ENCODE data around the gene RCSD1. TPM values are rescaled to one million over a fixed set of nuclear protein-coding genes. Genes with fewer than 3 reads are reported as not detected.

Gene RCSD1
- total RNA-seq, 4 donors from 2014 or later, result 16.8 to 19.0 (median 18.5) TPM

DNA sequence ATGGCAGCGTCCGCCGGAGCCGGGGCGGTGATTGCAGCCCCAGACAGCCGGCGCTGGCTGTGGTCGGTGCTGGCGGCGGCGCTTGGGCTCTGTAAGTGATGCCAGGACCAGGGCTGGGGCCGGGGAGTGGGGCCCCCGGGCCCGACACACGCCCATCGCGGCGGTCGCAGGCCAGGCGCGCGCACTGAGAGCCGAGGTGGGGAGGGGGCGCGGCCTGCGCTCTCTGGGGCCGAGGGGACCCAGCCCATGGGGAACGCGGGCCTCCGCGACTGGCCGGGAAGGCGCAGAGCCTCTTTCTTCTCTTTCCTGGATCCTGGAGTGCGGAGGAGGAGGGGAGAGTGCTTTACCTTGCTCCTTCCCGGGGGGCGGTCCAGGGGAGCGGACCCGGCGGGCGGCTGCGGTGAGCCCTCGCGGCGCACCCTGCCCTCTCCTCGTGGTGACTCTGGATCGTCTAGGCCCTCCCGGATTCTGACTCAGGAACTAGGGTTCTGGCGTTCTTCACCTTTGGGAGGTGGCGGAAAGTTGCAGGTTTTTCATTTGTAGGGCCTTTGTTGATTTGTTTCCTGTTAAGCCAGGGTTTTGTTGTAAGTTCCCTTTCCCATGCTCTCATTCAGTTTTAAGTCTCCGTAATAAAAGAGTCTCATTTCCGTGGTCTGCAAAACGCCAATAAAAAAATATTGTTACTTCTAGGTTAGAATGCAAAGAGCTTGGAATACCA, 92.3 kb downstream of the RCSD1 start:
- TF ChIP-seq, protein P1, sequence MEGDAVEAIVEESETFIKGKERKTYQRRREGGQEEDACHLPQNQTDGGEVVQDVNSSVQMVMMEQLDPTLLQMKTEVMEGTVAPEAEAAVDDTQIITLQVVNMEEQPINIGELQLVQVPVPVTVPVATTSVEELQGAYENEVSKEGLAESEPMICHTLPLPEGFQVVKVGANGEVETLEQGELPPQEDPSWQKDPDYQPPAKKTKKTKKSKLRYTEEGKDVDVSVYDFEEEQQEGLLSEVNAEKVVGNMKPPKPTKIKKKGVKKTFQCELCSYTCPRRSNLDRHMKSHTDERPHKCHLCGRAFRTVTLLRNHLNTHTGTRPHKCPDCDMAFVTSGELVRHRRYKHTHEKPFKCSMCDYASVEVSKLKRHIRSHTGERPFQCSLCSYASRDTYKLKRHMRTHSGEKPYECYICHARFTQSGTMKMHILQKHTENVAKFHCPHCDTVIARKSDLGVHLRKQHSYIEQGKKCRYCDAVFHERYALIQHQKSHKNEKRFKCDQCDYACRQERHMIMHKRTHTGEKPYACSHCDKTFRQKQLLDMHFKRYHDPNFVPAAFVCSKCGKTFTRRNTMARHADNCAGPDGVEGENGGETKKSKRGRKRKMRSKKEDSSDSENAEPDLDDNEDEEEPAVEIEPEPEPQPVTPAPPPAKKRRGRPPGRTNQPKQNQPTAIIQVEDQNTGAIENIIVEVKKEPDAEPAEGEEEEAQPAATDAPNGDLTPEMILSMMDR (IDR thresholded peaks at IDR 0.05), result no peak
- TF ChIP-seq EP300 (IDR thresholded peaks at IDR 0.05), result no peak
- TF ChIP-seq POLR2AphosphoS5 (IDR thresholded peaks at IDR 0.05), result no peak
- TF ChIP-seq POLR2A (IDR thresholded peaks at IDR 0.05; ENCODE audit: low read depth), result no peak
- H3K27ac ChIP-seq (replicated peaks in 1 of 4), result peak overlapping the region; percentile 82 to 95 (median 92)
- H3K4me1 ChIP-seq, result peaks cover 19 to 55% (median 52%) of the 10 kb centered on the region in 4 donors
- intact Hi-C loops (cut with DNase I), result no loop called here
- no peaks in the 10 kb centered on the region for H3K36me3 ChIP-seq
- H3K4me3 ChIP-seq, result peak overlapping the region; percentile 77 to 99 (median 90)
- DNase-seq (ENCODE audit: extremely low spot score), result no peak
- no peaks in the 10 kb centered on the region for H3K27me3 ChIP-seq
- WGBS, result under 1% methylated on average over 12 of the region's 52 CpGs
- H3K9me3 ChIP-seq, result no peaks in the 10 kb centered on the region

DNA sequence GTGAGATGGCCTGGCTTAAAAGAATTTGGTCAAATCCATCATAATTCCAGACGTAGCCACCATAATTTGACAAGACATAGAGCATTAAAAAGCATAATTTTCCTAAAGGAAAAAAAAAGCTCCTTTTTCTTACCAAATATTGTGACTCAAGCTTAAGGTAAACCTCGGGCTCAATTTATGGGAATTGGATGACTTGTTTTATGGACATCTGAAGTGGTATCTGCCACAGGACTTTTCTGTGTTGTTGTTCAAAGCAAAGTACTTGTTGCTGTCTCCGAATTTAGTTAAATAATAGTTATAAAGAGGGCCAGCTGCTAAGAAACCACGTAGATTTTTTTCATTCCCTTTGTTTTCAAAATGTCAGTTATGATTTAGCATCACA, 92.8 kb downstream of the RCSD1 start:
- H3K27ac ChIP-seq (replicated peaks in 1 of 4), result peak overlapping the region; percentile 82 to 95 (median 92)

DNA sequence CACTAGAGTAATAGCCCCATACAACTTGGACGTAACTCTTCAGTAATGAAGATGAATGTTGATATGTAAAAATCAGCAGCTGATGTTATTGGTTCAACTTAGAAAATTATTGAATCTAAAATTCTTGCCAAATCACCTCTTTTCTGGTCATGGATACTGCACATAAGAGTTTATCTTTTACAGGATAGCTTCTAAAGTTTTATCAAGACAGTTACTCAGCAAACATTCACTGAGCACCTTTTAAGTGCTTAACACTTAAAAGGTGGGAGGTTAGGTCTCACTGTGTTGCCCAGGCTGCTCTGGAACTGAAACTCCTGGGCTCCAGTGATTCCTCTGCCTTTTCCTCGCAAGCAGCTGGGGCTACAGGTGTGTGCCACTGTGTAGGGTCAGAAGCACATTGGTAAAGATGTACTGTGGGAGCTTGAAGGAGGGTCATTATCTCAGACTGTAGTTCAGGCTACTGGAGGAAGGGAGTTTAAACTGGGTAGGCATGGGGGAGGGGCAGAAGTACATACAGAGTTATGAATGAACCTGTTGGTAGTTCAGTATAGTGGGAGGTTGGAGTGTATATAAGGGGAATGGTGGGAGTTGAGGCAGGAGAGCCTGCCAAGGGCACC, 93.8 kb downstream of the RCSD1 start:
- Histone ChIP-seq H3K4me1 (peaks cover 19 to 63% (median 57%) of the 10 kb centered on the region in 4 donors), H3K4me3 (peak overlapping the region; percentile 77 to 99 (median 90))
- WGBS, result 77% methylated on average over 2 of the region's 2 CpGs

More for the DNA sequence above, 92.8 kb downstream of the RCSD1 start:
- 6% methylated on average over 4 of the region's 4 CpGs for WGBS
- Histone ChIP-seq H3K9me3 (no peaks in the 10 kb centered on the region), H3K4me3 (peak overlapping the region; percentile 77 to 99 (median 90)), H3K4me1 (peaks cover 19 to 60% (median 55%) of the 10 kb centered on the region in 4 donors), H3K27me3 (no peaks in the 10 kb centered on the region), H3K36me3 (no peaks in the 10 kb centered on the region)
- intact Hi-C loops (cut with DNase I), result no loop called here
- no peak for TF ChIP-seq POLR2AphosphoS5 (IDR thresholded peaks at IDR 0.05)
- TF ChIP-seq POLR2A (IDR thresholded peaks at IDR 0.05; ENCODE audit: low read depth), result no peak
- TF ChIP-seq EP300 (IDR thresholded peaks at IDR 0.05), result no peak
- TF ChIP-seq, protein P1 (IDR thresholded peaks at IDR 0.05), result no peak
- no peak for DNase-seq (ENCODE audit: extremely low spot score)

DNA sequence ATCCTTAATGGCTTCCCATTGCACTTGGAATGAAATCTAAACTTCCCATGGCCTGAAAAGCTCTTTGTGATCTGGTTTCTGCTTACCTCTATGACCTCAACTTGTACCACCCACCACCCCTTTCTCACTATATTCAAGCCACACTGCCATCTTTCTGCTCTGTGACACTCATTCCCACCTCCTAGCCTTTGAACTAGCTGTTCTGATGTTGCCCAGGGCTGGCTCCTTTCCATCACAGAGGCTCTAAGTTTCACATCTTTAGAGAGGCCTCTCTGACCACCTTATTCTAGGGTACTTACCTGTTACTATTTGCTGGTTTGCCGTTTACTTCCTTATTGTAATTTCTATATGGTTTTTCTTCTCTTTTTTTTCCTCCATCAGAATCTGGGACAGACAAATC, 96.0 kb downstream of the RCSD1 start:
- no peaks in the 10 kb centered on the region for H3K9me3 ChIP-seq
- H3K4me1 ChIP-seq, result peaks cover 16 to 67% (median 56%) of the 10 kb centered on the region in 4 donors
- peak overlapping the region in 2 of 4 donors; percentile 11 to 15 for H3K27ac ChIP-seq (replicated peaks in 1 of 4)
- DNase-seq (ENCODE audit: extremely low spot score), result no peak
- H3K27me3 ChIP-seq, result no peaks in the 10 kb centered on the region
- intact Hi-C loops (cut with DNase I), result no loop called here
- H3K36me3 ChIP-seq, result peaks cover 0 to 10% (median 9%) of the 10 kb centered on the region in 4 donors
- 63% methylated on average over 1 of the region's 1 CpG for WGBS
- TF ChIP-seq, protein P1 (IDR thresholded peaks at IDR 0.05), result no peak
- TF ChIP-seq POLR2AphosphoS5 (IDR thresholded peaks at IDR 0.05), result no peak
- TF ChIP-seq POLR2A (IDR thresholded peaks at IDR 0.05; ENCODE audit: low read depth), result no peak
- TF ChIP-seq EP300 (IDR thresholded peaks at IDR 0.05), result no peak
- no peak overlapping the region for H3K4me3 ChIP-seq

More for the DNA sequence above, 93.8 kb downstream of the RCSD1 start:
- intact Hi-C loops (cut with DNase I), result no loop called here
- TF ChIP-seq EP300 (IDR thresholded peaks at IDR 0.05), result no peak
- TF ChIP-seq, protein P1 (IDR thresholded peaks at IDR 0.05), result no peak
- no peak for TF ChIP-seq POLR2AphosphoS5 (IDR thresholded peaks at IDR 0.05)
- no peak for TF ChIP-seq POLR2A (IDR thresholded peaks at IDR 0.05; ENCODE audit: low read depth)
- DNase-seq (ENCODE audit: extremely low spot score), result no peak
- Histone ChIP-seq H3K27ac (replicated peaks in 1 of 4) (no peak overlapping the region), H3K9me3 (no peaks in the 10 kb centered on the region), H3K27me3 (no peaks in the 10 kb centered on the region), H3K36me3 (no peaks in the 10 kb centered on the region)
